Stimulated activated CD8-positive, alpha-beta memory T cell treated with anti-CD3 and anti-CD28 coated beads, Interleukin-7, amount 100 ng/mL, for 48 hours (primary cell): Measurements from ENCODE around the gene GRP.

Experiments used
- DNase-seq, 2 donors: peaks; one replicate each; pipeline ENCODE4 v3.0.0-alpha.2; 2020; ENCODE audit warnings: low read depth in 1 of 2; ENCODE audit errors: extremely low read depth in 1 of 2

GRP gene

GRCh38 chr18:59266886-59267502, 47.0 kb downstream of the GRP start:
- DNase-seq, result no peak

GRCh38 chr18:59267503-59268126, 47.7 kb downstream of the GRP start:
- no peak for DNase-seq

- no peak for DNase-seq
Observed at GRCh38 chr18:59268127-59268720, 48.3 kb downstream of the GRP start.

GRCh38 chr18:59268721-59269562, 49.0 kb downstream of the GRP start:
- peak; percentile 22 to 29 for DNase-seq

- no peak for DNase-seq
Observed at GRCh38 chr18:59269563-59270119, 49.7 kb downstream of the GRP start.

GRCh38 chr18:59270689-59271257, 50.8 kb downstream of the GRP start:
- DNase-seq, result no peak

GRCh38 chr18:59271606-59272220, 51.8 kb downstream of the GRP start:
- DNase-seq, result no peak

GRCh38 chr18:59272221-59272888, 52.4 kb downstream of the GRP start:
- no peak for DNase-seq

GRCh38 chr18:59272891-59273758, 53.2 kb downstream of the GRP start, which contains the start of gene RAX:
Gene RAX (minus strand): TSS chr18:59273454. CDS start chr18:59273206, 248 bp downstream.
- DNase-seq, result no peak

- DNase-seq, result no peak
Observed at GRCh38 chr18:59273759-59274532, 54.0 kb downstream of the GRP start.

- no peak for DNase-seq
Observed at GRCh38 chr18:59274533-59274928, 54.6 kb downstream of the GRP start.

- no peak for DNase-seq
Observed at GRCh38 chr18:59275406-59275949, 55.5 kb downstream of the GRP start.

GRCh38 chr18:59276047-59276446, 56.1 kb downstream of the GRP start:
- DNase-seq, result no peak

- DNase-seq, result no peak
Observed at GRCh38 chr18:59278793-59279192, 58.8 kb downstream of the GRP start.

- no peak for DNase-seq
Observed at GRCh38 chr18:59279193-59279592, 59.2 kb downstream of the GRP start.

- DNase-seq, result no peak
Observed at GRCh38 chr18:59279722-59280121, 59.8 kb downstream of the GRP start.
